GM23248 (cell line): ENCODE results near the gene TAMALIN.

Source experiments
- EZH2 ChIP-seq: fragments of 200-600 bp; sonication (generic); IDR thresholded peaks from 2 replicates; pipeline ENCODE4 v1.6.1; 2018; ENCODE audit warnings: antibody characterized with exemption, mild to moderate bottlenecking; ENCODE audit not compliant: insufficient read depth, poor library complexity, severe bottlenecking
- EZH2phosphoT487 ChIP-seq: fragments of 200-600 bp; sonication (generic); IDR thresholded peaks from 2 replicates; pipeline ENCODE4 v1.6.1; 2018; ENCODE audit warnings: antibody characterized with exemption, moderate library complexity, mild to moderate bottlenecking, low read depth; ENCODE audit not compliant: insufficient read depth

- TF ChIP-seq EZH2phosphoT487 (no peak), EZH2 (no peak)
These were observed 42.9 kb downstream of the TAMALIN start for GRCh38 chr12:52049688-52050087.
